ENCODE results near the gene SUGCT. TPM values are rescaled to one million over a fixed set of nuclear protein-coding genes. Genes with fewer than 3 reads are reported as not detected.

The SUGCT gene
- total and polyA plus RNA-seq, 2 of the 8 experiments (the other 6 are each of a cell fraction or from before 2014, with no cell fraction given) = 2.8 to 5.4 TPM

DNA sequence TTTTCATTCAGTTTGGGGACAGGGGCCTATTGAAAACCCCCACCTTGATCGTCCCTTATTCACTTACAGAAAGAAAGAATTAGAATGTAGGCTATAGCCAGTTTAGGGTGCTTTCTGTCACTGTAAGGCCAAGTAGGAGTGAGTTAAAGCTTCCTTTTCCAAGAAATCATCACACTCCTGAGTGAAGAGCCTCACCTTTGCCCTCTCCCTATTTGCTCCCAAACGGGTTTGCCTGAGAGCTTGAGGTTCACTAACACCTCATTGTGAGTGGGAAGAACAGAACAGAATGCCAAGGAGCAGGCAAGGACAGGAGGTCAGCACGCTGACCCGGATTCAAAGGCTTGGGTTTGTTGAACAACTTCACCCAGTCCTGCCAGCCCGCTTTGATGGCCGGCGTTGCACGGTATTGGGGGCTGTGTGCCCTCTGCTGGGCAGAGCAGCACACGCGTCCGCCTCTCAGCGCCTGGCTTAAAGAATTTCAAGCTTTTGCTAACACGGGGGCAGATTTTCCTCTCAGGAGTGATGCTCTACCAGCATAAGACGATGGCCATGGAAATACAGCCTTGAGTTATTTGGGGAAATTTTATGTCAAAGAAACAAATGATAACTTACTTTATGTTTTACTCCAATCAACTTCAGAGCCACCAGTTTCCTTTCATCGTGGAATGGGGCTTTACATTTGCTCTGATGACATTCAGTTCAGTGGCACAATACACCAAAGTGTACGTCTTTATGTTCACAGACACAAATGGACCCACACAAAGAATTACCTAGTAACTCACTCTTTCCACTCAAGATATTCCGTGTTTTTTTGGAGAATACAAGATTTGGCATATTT lies 470.0 kb downstream of the SUGCT start (continued):
- TF ChIP-seq RNF2 (IDR thresholded peaks at IDR 0.05; ENCODE audit: borderline replicate concordance, low read depth, low read length, missing control alignments, poor library complexity, severe bottlenecking) (no peak), SRF (IDR thresholded peaks at IDR 0.05; ENCODE audit: low read depth, low read length) (no peak), CEBPB (IDR thresholded peaks at IDR 0.05; ENCODE audit: low read depth, low read length) (no peak), SUZ12 (IDR thresholded peaks at IDR 0.05; ENCODE audit: low read length) (no peak), JUND (IDR thresholded peaks at IDR 0.05; ENCODE audit: low read length) (no peak), CREB1 (IDR thresholded peaks at IDR 0.05) (no peak), BACH1 (IDR thresholded peaks at IDR 0.05; ENCODE audit: low read length) (no peak), RAD21 (IDR thresholded peaks at IDR 0.05 in 1 of 2, conservative IDR thresholded peaks at IDR 0.05 in 1 of 2; ENCODE audit: low read depth in 2 of 2, low read length in 2 of 2) (peak; percentile 92 to 93)
- TF ChIP-seq, protein P1, sequence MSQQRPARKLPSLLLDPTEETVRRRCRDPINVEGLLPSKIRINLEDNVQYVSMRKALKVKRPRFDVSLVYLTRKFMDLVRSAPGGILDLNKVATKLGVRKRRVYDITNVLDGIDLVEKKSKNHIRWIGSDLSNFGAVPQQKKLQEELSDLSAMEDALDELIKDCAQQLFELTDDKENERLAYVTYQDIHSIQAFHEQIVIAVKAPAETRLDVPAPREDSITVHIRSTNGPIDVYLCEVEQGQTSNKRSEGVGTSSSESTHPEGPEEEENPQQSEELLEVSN (IDR thresholded peaks at IDR 0.05) = no peak
- TF ChIP-seq, protein P2, sequence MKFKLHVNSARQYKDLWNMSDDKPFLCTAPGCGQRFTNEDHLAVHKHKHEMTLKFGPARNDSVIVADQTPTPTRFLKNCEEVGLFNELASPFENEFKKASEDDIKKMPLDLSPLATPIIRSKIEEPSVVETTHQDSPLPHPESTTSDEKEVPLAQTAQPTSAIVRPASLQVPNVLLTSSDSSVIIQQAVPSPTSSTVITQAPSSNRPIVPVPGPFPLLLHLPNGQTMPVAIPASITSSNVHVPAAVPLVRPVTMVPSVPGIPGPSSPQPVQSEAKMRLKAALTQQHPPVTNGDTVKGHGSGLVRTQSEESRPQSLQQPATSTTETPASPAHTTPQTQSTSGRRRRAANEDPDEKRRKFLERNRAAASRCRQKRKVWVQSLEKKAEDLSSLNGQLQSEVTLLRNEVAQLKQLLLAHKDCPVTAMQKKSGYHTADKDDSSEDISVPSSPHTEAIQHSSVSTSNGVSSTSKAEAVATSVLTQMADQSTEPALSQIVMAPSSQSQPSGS (IDR thresholded peaks at IDR 0.05; ENCODE audit: low read length) = no peak
